SK-N-MC (cell line): ENCODE data around the gene ME3.

Source experiments
- EZH2 ChIP-seq: fragments of 200-600 bp; sonication (generic); IDR thresholded peaks from one replicate; pipeline ENCODE4 v1.6.1; 2017; ENCODE audit warnings: antibody characterized with exemption
- FOXP2 ChIP-seq: optimal IDR thresholded peaks from 2 replicates; pipeline ENCODE3; 2011; ENCODE audit warnings: mild to moderate bottlenecking, moderate library complexity; ENCODE audit not compliant: insufficient read depth; ENCODE audit errors: extremely low read length, control extremely low read depth
- POLR2AphosphoS5 ChIP-seq: IDR thresholded peaks from 2 replicates; pipeline ENCODE4 v1.6.1; 2012; ENCODE audit warnings: mild to moderate bottlenecking, low read depth, low read length, borderline replicate concordance

GRCh38 chr11:86606836-86607481, 65.5 kb downstream of the ME3 start:
- no peak for TF ChIP-seq EZH2
- TF ChIP-seq POLR2AphosphoS5 = no peak
- no peak for TF ChIP-seq FOXP2
